HG02763 (cell line): ENCODE results near the gene MTUS2.

Source experiments
- ATAC-seq: cut with Tn5 transposase; IDR thresholded peaks from one replicate; pipeline ENCODE4 v1.9.1; 2021; ENCODE audit warnings: mild to moderate bottlenecking, moderate library complexity; ENCODE audit not compliant: unreplicated experiment

MTUS2 gene

DNA sequence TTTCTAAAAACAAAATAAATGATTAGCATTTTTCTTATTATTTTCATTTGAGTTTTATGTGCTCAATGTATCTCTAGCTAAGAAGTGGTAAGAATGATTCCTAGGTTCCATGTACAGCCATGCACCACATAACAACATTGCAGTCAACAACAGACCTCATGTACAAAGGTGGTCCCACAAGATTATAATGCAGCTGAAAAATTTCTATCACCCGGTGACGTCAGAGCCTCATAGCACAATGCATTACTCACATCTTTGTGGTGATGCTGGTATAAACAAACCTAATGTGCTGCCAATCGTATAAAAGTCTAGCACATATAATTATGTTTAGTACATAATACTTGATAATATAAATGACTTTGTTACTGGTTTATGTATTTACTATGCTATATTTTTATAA, 654.9 kb downstream of the MTUS2 start:
- no peak for ATAC-seq

DNA sequence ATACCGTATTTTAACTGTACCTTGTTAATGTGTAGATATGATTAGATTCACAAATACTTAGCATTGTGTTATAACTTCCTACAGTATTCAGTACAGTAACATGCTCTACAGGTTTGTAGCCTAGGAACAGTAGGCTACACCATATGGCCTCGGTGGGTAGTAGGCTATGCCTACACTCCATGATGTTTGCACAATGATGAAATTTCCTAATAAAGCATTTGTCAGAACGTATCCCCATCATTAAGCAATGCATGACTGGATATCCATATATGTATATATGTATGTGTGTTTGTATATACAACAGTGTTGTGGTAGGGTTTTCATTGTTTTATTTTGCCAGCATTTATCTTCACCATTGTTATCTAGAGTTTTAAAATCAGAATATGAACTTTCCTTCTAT, 655.9 kb downstream of the MTUS2 start:
- no peak for ATAC-seq

DNA sequence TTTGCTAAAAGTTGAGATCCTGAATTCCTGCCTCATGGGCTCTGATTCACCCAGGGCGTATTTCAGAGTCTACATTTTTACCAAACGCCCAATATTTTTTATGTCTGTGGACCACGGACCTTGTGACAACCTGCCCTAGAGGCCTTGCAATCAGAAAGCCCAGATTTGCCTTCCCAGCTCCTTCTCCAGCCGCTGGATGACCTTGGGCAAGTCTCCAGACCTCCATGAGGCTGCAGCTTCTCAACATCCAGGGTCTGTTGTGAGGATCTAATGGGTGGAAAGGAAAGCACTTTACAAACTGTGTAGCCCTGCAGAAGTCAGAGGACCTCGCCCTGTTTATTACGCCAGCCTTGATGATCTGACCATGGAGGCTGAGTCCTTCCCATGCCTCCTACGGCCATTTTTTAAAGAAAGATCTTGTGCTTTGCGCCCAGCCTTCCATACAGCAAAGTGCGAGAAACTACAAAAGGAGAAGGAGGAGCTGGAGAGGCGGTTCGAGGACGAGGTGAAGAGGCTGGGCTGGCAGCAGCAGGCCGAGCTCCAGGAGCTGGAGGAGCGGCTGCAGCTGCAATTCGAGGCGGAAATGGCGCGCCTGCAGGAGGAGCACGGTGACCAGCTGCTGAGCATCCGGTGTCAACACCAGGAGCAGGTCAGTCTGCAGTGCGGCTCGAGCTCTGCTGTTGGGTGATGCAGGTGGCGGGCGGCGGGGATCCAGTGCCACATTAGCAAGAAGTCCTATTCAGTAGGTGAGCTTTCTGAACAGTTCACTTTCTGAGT, 659.8 kb downstream of the MTUS2 start:
- ATAC-seq = no peak

DNA sequence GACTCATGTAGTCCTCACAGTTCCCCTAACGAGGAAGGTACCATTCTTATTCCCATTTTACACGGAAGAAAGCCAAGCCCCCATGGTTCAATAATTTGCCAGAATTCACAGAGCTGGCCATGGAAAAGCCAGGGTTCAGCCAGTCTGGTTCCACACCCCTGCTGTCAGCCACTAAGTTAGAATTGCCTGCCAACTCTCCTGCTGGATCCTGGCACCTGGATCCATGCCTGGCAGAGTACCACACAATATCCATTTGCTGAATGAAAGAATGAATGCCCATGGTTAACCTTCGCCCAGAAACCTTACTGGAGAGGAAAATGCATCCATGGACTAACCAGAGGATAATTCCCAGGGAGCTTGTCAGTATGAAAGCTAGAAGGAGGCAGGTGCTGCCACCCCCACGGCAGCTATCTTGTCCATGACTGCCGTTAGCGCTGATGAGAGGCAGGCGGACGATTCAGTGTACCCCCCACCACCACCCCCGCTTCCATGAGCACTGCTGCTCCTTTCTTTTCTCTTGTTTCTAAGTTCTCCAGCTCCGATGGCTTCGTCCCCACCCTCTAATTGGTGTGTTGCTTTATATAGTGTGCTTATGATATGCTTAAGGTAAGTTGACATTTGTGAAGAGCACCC, 660.9 kb downstream of the MTUS2 start:
- ATAC-seq = no peak

DNA sequence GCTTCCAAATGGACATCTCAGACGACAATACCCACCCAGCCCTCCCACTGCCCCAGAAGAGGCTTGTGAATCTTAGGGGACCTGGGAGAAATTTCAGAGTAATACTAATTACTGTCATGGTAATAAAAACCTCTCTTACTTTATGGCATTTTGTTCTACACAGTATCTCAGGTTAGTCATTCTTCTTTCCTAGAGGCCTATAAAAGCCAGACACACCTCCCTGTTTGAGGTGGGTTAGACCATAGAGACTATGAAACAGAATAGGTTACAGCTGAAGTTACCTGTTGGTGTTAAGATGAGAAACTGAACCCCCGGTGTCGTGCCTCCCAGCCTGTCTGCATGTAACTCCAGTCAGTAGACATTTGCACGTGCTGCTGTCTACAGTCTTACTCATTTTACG, 661.5 kb downstream of the MTUS2 start:
- ATAC-seq = no peak

DNA sequence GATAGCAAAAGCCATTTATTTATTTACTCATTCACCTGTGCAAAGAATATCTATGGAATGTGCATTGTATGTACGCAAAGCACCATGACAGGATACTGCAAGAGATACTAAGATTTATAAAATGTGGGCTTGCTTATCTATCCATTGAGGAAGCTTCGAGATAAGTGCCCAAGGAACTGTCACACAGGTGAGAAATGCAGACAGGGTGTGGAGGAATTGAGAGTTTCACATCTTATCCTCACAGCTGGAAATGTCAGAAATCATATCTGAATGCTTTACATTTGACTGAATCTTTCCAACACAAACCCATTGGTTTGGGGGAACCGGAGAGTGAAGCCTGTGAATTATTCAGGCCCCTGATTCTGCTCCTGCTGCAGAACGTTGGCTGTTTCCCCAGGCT, 662.4 kb downstream of the MTUS2 start:
- ATAC-seq = no peak

DNA sequence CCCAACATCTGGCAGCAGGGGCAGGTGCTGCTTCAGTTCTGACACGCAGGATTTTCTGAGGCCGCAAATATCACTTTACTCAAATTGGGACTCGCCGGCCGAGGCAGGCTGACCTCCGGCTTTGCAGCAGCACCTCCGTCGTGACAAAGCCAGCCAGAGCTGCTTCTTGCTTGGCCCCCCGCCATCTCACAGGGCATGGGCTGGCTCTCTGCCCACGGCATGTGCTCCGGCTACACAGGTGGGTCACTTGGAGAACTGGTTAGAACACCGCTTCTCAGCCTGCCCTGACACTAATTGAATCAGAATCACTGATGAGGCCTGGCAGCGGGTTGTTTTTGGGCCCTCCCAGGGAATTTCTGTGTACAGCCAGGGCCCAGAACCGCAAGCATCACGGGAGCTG, 663.1 kb downstream of the MTUS2 start:
- no peak for ATAC-seq

DNA sequence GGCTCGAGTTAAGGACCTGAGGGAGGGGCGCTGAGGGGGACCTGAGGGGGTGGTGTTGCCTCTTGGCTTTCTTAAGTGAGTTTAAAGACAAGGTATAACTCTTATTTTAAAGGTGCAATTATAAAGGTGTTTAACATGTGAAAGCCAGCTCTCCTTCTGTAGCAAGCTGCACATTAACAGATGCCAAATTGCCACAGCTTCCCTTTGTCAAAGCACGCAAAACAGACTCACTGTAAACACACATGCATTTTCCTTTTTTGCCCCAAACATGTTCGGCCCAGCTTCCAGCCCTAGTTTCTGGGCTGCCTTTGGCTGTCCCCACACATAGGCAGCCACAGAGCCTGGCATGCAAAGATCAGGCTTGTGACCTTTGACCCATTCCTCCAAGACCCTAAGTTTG, 663.5 kb downstream of the MTUS2 start:
- no peak for ATAC-seq

DNA sequence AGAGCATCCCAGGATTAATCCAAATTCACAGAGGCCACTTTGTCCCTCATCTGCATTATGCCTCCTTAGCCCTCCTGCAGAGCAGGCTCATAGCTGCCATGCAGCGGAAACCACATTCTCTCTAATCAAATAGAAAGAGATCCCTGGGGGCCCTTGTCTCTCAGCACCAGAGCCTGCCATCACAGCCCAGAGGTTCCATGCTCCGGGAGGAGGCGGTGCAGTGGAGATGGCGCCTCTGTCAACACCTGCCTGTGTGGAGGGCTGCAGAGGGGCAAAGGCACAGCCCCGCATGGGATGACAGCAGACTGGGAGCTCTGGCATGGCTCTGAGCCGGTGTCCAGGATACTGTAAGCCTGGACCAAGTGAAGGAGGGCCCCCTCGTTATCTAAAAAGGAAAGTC, 664.1 kb downstream of the MTUS2 start:
- ATAC-seq = no peak

DNA sequence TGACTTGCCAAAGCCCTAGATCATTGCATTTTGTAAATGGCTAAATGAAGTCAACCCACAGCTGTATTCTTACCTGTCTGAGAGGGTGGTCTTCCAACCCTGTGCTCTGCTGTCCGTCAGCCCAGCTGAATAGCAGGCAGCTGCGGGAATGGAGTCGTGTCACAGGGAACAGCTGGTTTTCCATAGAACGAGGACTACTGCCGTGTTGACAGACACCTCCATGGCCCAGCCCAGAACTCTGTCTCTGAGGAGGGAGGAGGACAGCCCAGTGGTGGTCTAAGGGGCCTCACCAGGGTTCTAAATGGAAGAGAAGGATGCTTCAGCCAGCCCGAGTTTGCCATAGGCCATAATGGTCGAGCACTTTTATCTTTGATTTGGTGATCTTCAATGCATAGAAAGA, 664.7 kb downstream of the MTUS2 start:
- no peak for ATAC-seq

DNA sequence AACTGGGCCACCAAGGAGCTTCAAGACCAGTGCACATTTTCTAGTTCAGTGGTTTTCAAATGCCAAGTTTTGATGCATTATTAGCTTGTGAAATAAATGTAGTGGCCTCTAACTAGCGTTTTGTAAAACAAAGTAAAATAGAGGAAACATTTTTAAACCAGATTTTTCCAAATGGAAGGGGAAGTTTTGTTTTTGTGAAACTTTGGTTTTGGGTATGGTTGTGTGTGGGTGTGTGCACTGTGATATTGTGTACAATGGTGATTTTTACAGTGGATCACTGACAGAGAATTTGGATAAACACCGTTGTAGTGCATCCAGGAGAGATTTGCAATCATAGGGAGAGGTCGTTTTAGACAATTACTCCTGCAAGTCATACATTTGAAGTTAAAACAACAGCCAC, 666.4 kb downstream of the MTUS2 start:
- no peak for ATAC-seq

DNA sequence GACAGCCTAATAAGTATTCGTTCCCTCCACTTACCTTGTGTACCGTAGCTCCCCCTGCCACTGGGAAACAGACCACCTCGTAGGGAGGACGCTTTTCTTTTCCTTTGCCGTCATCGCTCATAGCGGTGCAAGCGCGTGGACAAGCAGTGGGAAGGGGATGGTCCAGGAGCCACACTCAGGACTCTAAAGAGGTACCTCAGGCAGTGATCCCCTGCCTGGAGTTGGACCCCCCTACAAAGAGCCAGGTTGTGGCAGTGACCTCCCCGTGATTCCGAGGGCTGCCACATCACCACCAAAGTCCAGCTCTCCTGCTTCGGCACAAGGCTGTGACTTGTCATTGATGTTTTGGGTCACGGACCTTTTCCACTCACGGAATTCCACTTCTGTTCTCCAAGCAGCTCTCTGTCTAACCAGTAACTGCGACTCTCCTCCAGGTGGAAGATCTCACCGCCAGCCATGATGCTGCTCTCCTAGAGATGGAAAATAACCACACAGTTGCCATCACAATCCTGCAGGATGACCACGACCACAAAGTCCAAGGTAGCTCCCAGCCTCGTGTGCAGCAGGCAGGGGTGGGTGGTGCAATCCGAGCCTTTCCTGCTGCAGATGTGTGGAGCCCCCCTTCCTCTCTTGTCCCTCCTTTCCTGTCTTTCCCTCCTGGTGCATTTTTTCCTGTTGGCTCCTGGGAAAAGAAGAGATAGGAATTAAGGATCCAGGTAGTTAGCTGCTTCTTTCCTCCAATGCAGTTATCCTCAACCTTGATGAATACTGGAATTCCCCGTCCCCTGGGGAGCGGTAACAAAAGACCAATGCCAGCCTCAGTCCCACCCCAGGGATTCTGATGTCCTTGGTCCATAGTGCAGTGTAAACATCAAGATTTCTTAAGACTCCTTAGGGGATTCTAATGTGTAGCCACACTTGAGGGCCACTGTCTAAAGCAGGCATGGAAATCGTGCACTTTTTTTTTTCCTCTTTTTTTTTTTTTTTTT, 667.6 kb downstream of the MTUS2 start:
- ATAC-seq = no peak

DNA sequence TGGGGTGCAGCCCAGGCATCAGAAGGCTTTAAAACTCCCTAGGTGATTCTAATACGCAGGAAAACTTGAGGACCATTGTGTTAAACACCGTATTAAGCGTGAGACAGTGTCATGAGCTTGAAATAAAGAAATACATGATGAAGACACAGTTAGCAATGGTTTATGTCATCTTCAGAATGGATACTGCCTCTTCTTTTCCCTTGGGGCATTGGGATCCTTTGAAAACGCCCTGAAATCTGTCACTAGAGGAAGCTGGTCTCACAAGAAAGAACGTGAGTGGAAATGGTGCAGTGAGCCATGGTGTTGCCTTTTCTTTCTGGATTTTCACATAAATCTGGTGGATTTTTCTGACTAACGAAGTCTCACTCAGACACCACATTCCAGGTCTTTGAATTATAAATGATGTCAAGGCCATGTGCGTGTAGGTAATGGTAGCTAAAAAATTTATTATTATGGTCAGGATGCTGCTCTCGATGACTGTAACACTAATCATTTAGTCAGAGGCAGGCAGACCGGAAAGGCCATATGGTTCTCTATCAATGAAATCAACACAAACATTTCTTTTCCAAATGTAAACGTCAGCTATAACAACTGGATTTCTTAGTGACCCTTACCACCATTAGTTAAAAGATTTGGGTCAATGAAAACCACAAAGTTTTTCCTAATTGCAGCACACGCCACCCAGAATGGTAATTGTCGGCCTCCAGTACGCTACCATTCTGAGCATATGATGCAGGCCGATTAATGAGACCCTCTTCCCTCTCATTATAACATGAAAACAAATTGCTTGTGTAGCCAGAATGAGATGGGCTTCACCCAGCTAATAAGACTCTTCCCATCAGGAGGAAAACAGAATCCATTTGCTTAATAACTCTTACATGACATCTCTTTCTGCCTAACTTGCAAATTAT, 669.8 kb downstream of the MTUS2 start:
- ATAC-seq = no peak

DNA sequence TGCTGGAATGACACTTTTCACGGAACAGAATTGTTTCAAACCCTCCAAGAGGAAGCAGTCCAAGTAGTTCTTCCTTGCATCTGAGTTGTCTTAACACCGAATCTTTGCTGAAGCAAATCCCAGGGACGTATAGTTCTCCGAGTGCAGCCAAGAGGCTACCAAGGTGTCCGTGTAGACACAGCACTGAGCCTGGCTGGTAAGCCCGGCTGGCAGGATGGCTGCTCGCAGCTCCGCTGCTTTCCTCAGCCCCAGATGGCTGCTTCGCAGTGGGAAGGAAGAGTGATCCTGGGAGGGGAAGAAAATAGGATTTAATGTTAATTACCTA, 670.4 kb downstream of the MTUS2 start:
- no peak for ATAC-seq

DNA sequence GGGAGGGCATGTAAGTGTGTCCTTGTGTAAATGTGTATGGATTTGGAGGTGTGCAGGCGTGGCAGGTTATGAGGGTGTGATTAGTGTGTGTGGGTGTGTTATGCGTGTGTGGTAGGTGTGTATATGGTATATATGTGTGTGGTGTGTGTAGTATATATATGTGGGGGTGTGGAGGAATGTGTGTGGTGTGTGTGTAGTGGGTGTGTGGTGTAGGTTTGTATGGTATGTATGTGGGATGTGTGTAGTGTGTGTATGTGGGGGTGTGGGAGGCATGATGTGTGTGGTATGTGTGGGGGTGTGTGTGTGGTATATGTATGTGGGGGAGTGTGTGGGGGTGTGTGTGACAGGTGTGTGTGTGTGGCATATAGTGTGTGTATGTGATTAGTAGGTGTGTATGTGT, 671.1 kb downstream of the MTUS2 start:
- no peak for ATAC-seq

DNA sequence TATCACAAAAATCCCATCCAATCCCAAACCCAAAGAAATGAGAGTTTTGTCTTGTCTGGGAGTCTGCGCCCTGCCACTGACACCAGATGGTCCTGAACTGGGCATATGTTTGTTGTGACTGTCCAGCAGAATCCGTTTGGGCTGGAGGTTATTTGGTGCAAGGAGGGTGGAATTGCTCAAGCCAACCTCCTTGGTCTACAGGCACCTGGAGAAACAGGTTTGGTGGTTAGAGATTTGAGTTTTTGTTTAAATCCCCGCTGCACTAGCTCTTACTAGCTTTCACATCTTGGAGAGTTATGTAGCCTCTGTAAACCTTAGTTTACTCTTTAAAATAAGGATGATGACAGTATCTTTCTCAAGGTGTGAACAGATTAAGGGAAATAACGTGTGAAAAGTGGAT, 673.7 kb downstream of the MTUS2 start:
- ATAC-seq = no peak

DNA sequence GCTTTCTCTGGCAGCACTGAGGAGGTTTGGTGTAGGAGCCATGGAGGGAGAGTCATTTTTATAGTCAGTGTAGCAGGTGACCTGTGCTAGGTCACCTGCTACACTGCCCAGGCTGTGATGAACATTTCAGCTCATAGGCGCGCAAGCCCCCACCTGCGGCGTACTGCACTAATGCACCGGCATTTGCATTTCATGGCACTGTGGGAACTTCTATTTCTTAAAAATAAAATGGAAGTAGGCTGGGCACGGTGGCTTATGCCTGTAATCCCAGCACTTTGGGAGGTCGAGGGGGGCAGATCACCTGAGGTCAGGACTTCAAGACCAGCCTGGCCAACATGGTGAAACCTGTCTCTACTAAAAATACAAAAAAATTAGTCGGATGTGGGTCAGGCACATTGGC, 674.4 kb downstream of the MTUS2 start:
- no peak for ATAC-seq

DNA sequence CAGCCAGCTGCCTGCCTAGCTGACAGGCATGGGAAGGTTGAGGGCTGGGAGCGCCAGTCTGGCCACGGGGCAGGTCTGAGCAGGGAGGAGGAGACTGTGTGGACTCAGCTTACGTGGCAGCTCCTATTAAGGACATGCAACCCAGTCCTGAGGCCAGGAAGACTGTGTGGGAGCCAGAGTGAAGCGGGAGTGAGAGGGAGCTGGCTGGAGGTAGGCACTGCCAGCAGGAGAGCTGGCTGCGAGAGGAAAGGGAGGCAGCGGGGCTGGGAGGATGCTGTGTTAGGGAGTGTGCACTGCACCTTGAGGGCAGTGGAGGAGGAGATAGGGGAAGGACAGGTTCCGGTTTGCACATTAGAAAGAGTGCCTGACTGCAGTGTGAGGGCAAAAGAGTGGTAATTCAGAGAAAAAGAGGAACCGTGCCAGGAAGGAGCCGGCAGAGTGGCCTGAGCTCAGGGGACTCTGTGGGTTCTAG, 676.1 kb downstream of the MTUS2 start:
- no peak for ATAC-seq

DNA sequence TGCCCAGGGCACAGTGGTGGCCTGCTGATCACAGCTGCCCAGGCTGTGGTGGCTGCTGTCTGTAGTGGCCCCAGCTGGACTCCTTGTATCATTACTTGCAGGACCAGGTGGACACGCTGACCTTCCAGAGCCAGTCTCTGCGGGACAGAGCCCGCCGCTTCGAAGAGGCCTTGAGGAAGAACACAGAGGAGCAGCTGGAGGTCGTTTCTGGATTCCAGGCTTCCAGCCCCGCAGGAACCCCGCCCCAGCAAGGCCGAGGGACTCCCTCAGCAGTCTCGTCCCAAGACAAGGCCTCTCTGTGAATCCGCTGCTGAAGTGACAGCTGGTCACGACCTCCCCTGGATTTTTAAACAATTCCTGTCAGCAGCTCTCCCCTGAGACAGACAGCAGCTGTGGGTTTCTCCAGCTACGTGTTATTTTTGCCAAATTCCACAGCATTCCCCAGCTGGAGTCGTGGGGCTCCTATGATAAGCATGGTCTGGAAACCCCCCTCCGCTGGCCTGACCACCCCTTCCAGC, 677.1 kb downstream of the MTUS2 start:
- ATAC-seq = no peak

DNA sequence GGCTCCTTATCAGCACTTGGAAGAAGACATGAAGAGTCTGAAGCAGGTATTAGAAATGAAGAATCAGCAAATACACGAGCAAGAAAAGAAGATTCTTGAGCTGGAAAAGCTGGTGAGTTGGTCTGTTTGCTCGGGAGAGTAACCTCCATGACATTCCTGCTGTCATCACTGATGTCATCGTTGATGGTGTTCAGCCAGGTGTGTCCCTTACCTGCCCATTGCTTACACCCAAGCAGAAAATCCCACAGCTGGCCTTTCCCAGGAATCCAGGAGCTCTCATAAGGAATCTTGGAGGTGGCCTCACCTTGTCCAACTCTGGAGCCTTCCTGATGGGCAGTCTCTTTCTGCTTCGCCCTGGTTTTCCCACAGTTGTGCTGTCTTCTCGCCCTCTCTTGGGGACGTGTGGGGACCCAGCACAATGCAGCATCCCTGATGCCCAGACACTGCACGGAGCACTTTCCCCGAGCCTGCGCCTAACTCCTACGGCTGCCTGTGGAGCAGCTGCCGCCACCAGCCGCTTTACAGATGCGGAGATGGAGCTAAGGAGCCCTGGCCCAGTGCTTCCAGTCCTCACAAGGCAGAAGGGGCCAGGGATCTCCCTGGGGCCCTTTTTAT, 678.4 kb downstream of the MTUS2 start:
- no peak for ATAC-seq
